ENCODE data around the gene DNASE1L2.

DNA sequence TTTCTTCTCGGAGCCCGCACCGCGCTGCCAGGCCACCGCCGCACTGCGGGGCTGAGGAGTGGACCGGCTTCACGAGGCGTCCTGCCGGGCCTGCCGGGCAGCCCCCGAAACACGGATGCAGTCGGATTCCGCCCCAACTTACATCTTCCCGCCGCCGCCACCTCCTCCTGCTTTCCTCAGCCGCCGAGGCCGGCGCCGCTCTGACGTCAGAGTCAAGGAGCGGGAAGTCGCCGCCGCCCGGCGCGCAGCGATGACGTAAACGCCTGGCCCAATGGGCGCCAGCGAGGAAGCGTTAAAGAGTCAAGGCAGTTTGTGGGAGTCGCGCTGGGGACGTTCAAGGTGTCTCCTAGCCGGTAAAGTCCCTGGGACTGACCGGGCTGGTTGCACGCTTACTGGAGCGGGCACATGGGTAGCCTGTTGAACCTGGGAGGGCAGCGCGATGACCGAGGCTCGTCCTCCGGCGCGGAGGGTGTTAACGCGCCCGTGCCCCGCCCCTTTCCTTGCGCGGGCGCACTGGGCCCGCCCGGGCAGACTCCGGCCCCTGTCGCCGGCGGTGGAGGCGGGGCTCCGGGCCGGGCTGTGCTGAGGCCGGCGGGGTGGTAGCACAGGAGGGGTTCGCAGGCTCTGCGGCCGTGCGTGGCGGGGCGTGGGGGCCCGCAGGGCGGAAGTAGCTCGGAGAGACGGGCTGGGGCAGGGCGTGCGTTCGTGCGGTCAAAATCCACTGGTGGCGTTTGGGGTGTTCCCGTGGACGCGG lies 31.8 kb downstream of the DNASE1L2 start, which contains the start of gene RNPS1:
- TF ChIP-seq CTCF (tag by site-specific recombination; IDR thresholded peaks at IDR 0.05) (peak; percentile 41), EGR2 (tag by site-specific recombination; IDR thresholded peaks at IDR 0.05; ENCODE audit: low read depth) (peak; percentile 71), ZNF777 (tag by site-specific recombination; IDR thresholded peaks at IDR 0.05; ENCODE audit: borderline replicate concordance) (no peak), KLF9 (tag by site-specific recombination; IDR thresholded peaks at IDR 0.05; ENCODE audit: low read depth) (peak; percentile 96), ZFHX2 (tag by site-specific recombination; conservative IDR thresholded peaks at IDR 0.05) (peak; percentile 83), ZNF510 (tag by site-specific recombination; IDR thresholded peaks at IDR 0.05; ENCODE audit: insufficient replicate concordance) (no peak), ZNF114 (tag by site-specific recombination; IDR thresholded peaks at IDR 0.05) (no peak), ZBTB21 (tag by site-specific recombination; IDR thresholded peaks at IDR 0.05) (peak; percentile 99), ZNF16 (tag by site-specific recombination; IDR thresholded peaks at IDR 0.05; ENCODE audit: low read depth) (no peak), KLF8 (tag by site-specific recombination; IDR thresholded peaks at IDR 0.05) (peak; percentile 94), ZNF341 (tag by site-specific recombination; IDR thresholded peaks at IDR 0.05; ENCODE audit: low read depth) (no peak; the same call in none of the 2 replicates)

All from HEK293 (cell line).